GM21737 (cell line): ENCODE measurements around the gene ADAMTS14.

Source experiments
- ATAC-seq: cut with Tn5 transposase; IDR thresholded peaks from one replicate; pipeline ENCODE4 v1.9.1; 2021; ENCODE audit warnings: mild to moderate bottlenecking, moderate library complexity; ENCODE audit not compliant: unreplicated experiment

The ADAMTS14 gene

GRCh38 chr10:70690589-70690988 lies 18.3 kb downstream of the ADAMTS14 start:
- ATAC-seq, result no peak

- no peak for ATAC-seq
These were observed 19.3 kb downstream of the ADAMTS14 start for GRCh38 chr10:70691611-70692010.

- no peak for ATAC-seq
These were observed 19.8 kb downstream of the ADAMTS14 start for GRCh38 chr10:70692043-70692603.

- no peak for ATAC-seq
These were observed 21.5 kb downstream of the ADAMTS14 start for GRCh38 chr10:70693619-70694335.

GRCh38 chr10:70694418-70695141 lies 22.3 kb downstream of the ADAMTS14 start:
- no peak for ATAC-seq

- no peak for ATAC-seq
These were observed 23.1 kb downstream of the ADAMTS14 start for GRCh38 chr10:70695241-70696030.

- ATAC-seq, result no peak
These were observed 25.9 kb downstream of the ADAMTS14 start for GRCh38 chr10:70698211-70698610.

GRCh38 chr10:70699063-70699658 lies 26.9 kb downstream of the ADAMTS14 start:
- no peak for ATAC-seq

GRCh38 chr10:70699659-70700174 lies 27.4 kb downstream of the ADAMTS14 start:
- no peak for ATAC-seq

GRCh38 chr10:70702190-70702763 lies 30.0 kb downstream of the ADAMTS14 start:
- ATAC-seq, result no peak

- ATAC-seq, result no peak
These were observed 31.9 kb downstream of the ADAMTS14 start for GRCh38 chr10:70704211-70704610.

GRCh38 chr10:70705121-70705861 lies 33.0 kb downstream of the ADAMTS14 start:
- no peak for ATAC-seq

GRCh38 chr10:70711177-70711576 lies 38.9 kb downstream of the ADAMTS14 start:
- ATAC-seq, result no peak

- ATAC-seq, result no peak
These were observed 39.6 kb downstream of the ADAMTS14 start for GRCh38 chr10:70711911-70712310.

GRCh38 chr10:70714245-70714644 lies 41.9 kb downstream of the ADAMTS14 start:
- no peak for ATAC-seq

GRCh38 chr10:70714951-70715350 lies 42.6 kb downstream of the ADAMTS14 start:
- ATAC-seq, result no peak

GRCh38 chr10:70715853-70716795 lies 43.8 kb downstream of the ADAMTS14 start:
- ATAC-seq, result no peak

- ATAC-seq, result no peak
These were observed 50.6 kb downstream of the ADAMTS14 start for GRCh38 chr10:70722820-70723424.
